Duodenal mucosa (tissue), 2 donors: ENCODE measurements around the gene GLT1D1.

ENCODE experiments used
- H3K27ac ChIP-seq: one replicate; pipeline ENCODE4 v1.7.0; 2013; ENCODE audit warnings: low read depth, low read length
- H3K27me3 ChIP-seq, 2 donors: one replicate each; pipeline ENCODE4 v1.7.0; 2013; ENCODE audit warnings: low read length in 2 of 2, control low read depth in 1 of 2; ENCODE audit not compliant: insufficient read depth in 2 of 2, control insufficient read depth in 1 of 2
- H3K36me3 ChIP-seq, 2 donors: one replicate each; pipeline ENCODE4 v1.7.0; 2013; ENCODE audit warnings: low read length in 2 of 2, control low read depth in 1 of 2; ENCODE audit not compliant: insufficient read depth in 2 of 2, control insufficient read depth in 1 of 2
- H3K4me1 ChIP-seq, 2 donors: one replicate each; pipeline ENCODE4 v1.7.0; 2013; ENCODE audit warnings: low read length in 2 of 2, control low read depth in 1 of 2; ENCODE audit not compliant: insufficient read depth in 2 of 2, control insufficient read depth in 1 of 2
- H3K4me3 ChIP-seq, 2 donors: one replicate each; pipeline ENCODE4 v1.7.0; 2013; ENCODE audit warnings: low read length in 2 of 2, low read depth in 1 of 2
- H3K9ac ChIP-seq, 2 donors: one replicate each; pipeline ENCODE4 v1.7.0; 2013; ENCODE audit warnings: low read length in 2 of 2, low read depth in 1 of 2
- H3K9me3 ChIP-seq, 2 donors: one replicate each; pipeline ENCODE4 v1.7.0; 2013; ENCODE audit warnings: low read length in 2 of 2, control low read depth in 1 of 2; ENCODE audit not compliant: control insufficient read depth in 1 of 2

GLT1D1 gene

DNA sequence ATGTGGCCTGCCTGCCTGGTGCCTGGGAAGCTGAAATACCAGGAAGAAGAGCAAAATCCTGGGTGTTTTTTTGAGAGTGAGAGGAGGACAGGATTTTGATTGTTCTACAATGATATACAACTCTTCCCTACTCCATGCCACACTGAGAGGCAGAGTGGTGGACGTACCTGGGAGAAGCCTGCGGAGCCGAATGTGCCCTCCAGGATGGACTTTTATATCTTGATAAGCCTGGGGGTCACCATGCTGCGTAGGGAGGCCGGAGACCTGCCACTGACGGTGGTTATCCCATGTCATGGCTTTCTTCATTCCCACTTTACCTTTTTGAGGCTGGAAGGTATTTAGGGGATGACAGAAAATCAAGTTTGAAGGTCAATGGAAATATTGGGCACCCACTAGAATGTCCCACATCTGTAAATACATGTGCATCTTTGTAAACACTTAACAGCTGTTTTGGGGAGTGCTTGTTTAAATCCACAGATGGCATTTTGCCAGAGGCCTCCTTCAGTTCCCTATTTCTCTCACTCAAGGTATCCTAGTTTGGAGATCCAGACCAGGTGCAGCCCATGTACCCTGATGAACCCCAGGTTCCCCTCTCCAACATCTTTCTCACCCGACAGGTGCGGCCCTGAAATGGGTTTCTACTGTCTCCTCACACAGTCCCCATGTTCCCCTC lies 1.1 kb upstream of the GLT1D1 start:
- Histone ChIP-seq H3K36me3 (no peaks in the 10 kb centered on the region), H3K9me3 (no peaks in the 10 kb centered on the region), H3K4me3 (no peak overlapping the region), H3K27ac (no peak overlapping the region), H3K9ac (no peak overlapping the region), H3K4me1 (no peaks in the 10 kb centered on the region), H3K27me3 (peaks cover 11 to 24% of the 10 kb centered on the region in 2 donors)

DNA sequence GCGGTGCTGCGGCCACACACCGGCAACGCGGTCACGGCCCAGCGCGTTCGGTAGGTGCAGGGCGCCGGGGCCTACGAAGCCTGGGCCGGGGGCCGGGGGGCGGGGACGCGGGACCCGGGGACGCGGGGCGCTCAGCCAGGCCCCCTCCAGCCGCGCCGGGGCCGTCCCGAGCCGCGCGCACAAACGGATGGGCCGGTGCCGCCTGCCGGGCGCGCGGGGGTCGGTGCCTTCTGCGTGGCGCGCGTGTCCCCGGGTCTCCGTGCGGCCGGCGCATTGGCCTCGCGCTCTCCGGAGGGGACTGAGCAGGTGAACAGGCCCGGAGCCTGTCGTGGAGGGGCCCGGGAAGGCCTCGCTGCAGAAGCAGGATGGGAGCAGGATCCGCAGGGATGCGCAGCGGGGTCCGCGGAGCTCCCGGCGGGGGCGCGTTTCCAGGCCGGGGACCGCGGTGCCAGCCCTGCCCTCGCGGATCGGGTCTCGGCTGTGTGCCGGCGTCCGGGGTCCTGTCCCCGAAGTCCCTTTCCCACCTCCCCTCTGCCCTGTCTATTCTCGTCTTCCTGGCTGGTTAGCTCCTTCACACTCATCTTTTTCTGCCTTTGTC lies 421 bp downstream of the GLT1D1 start:
- H3K27ac ChIP-seq, result no peak overlapping the region
- H3K9me3 ChIP-seq, result no peaks in the 10 kb centered on the region
- no peak overlapping the region for H3K9ac ChIP-seq
- no peaks in the 10 kb centered on the region for H3K36me3 ChIP-seq
- peak overlapping the region in 1 of 2 donors; percentile 22 for H3K4me3 ChIP-seq
- H3K27me3 ChIP-seq, result peaks cover 11 to 24% of the 10 kb centered on the region in 2 donors
- H3K4me1 ChIP-seq, result no peaks in the 10 kb centered on the region

DNA sequence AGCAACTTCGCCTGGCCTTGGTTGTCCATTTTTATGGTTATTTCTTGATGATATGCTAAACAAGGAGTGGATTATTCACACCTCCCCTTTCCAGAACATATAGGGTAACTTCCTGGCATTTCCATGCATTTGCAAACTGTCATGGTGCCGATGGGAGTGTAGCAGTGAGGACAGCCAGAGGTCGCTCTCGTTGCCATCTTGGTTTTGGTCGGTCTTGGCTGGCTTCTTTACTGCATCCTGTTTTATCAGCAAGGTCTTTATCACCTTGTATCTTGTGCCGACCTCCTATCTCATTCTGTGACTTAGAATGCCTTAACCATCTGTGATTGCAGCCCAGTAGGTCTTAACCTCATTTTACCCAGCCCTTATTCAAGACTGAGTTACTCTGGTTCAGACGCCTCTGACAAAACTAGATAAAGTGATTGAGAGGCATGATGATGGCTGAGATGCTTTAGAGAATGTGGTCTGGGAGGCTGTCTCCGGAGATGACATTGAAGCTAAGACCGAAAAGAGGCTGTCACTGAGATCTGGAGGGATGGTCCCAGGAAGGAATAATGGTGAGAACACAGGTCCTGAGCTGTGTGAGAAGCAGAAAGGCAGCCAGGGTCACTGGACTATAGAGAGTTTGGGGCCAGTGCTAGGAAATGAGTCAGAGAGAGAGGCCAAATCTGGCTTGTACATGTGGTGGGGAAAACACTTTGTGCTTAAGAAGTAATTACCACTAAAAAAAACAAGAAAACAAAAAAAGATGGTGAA lies 2.9 kb downstream of the GLT1D1 start:
- H3K9me3 ChIP-seq, result no peaks in the 10 kb centered on the region
- H3K4me1 ChIP-seq, result no peaks in the 10 kb centered on the region
- H3K36me3 ChIP-seq, result no peaks in the 10 kb centered on the region
- H3K27ac ChIP-seq, result no peak overlapping the region
- no peak overlapping the region for H3K4me3 ChIP-seq
- H3K9ac ChIP-seq, result no peak overlapping the region
- H3K27me3 ChIP-seq, result peaks cover 11 to 24% of the 10 kb centered on the region in 2 donors

DNA sequence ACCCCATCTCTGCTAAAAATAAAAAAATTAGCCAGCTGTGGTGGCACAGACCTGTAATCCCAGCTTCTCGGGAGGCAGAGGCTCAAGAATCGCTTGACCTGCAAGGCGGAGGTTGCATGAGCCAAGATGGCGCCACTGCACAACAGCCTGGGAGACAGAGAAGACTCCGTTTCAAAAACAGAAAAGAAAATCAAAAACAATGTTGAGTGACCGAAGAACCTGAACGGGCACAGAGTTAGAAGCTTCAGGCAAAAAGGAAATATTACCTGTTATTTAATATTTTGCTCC lies 3.5 kb downstream of the GLT1D1 start:
- no peaks in the 10 kb centered on the region for H3K4me1 ChIP-seq
- H3K27ac ChIP-seq, result no peak overlapping the region
- no peak overlapping the region for H3K9ac ChIP-seq
- H3K9me3 ChIP-seq, result no peaks in the 10 kb centered on the region
- H3K27me3 ChIP-seq, result peaks cover 11 to 24% of the 10 kb centered on the region in 2 donors
- H3K4me3 ChIP-seq, result no peak overlapping the region
- H3K36me3 ChIP-seq, result no peaks in the 10 kb centered on the region

DNA sequence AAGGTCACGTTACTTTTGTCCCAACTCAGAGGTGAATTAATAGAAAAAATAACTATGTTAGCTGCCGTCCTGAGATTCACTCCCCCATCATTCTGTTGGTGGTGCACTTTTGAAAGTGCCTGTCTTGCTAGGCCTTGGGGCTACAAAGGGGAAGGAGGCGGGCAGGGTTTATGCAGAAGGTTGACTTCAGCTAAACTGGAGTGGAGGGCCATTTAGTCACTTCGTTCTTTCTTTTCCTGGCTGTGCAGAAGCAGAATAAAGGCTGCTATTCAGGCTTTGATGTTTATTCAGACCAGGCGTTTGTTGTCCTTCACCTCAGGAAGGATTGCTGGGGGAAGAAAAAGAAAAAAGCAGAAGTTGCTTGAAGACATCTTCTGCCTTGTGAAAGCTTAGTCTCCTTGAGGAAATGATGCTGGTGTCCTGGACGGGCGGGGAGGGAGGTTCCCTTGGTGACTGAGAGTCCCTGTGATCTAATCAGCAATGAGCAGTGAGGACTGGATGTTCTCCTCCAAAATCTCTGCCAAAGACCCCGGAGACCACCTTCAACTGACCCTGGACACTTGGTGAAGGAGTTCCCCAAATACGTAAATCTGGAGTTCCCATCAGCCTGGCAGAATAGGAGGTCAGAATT lies 4.0 kb downstream of the GLT1D1 start:
- Histone ChIP-seq H3K9ac (no peak overlapping the region), H3K27me3 (peaks cover 11 to 20% of the 10 kb centered on the region in 2 donors), H3K36me3 (no peaks in the 10 kb centered on the region), H3K4me1 (no peaks in the 10 kb centered on the region), H3K4me3 (no peak overlapping the region), H3K9me3 (no peaks in the 10 kb centered on the region), H3K27ac (no peak overlapping the region)

DNA sequence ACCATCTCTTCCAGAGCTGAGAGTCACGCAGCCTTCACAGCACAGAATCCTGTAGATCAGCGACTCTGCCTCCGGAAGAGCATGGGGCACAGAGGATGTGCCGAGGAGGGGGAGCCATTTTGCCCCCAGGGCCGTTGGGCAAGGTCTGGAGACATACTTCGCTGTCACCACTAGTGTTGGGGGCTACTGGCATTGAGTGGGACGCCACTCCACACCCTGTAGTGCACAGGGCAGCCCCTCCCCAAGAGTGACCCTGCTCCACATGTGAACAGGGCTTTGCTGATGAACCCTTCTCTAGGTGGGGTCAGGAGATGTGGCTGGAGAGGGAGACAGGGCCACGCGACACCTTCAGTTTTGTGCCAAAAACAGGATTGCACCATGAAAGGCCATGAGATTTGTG lies 6.0 kb downstream of the GLT1D1 start:
- Histone ChIP-seq H3K4me3 (no peak overlapping the region), H3K27ac (no peak overlapping the region), H3K36me3 (no peaks in the 10 kb centered on the region), H3K9me3 (no peaks in the 10 kb centered on the region), H3K9ac (no peak overlapping the region), H3K27me3 (peaks cover 0 to 6% of the 10 kb centered on the region in 2 donors), H3K4me1 (no peaks in the 10 kb centered on the region)

DNA sequence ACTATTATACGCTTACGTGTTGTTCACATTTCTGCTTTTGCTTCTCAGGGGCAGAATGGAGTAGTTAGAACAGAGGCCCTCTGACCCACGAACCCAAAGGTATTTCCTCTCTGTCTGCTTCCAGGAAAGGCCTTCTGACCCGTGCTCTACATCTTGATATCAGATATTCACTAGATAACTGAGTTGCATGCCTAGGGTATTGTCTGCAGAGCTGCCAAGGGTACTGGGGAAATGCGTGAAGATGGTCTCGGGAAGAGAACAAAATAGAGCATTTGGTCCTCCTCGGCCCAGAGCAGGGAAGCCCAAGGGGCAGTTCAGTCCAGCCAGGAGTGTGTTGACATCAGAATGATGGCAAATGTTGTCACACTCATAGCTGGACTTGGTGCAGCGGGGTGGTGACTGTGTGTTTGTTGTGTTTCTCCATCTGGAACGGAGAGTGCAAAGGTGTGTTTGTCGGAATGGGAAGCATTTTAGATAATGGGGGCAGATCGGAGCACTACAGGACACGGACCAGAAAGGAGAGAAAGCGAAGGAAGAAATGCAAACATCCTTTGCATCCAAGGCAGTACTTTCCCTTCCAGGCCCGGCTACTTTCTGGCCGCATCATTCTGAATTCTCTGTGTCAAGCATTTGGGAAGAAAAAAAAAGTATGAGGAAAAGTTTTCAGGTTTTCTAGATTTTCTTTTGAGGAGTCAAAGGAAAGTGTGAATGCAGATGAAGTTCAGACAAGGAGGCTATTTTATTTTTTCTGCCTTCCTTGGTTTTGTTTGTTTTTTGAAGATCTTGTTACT lies 8.1 kb downstream of the GLT1D1 start:
- Histone ChIP-seq H3K9ac (no peak overlapping the region), H3K36me3 (no peaks in the 10 kb centered on the region), H3K27me3 (no peaks in the 10 kb centered on the region), H3K9me3 (no peaks in the 10 kb centered on the region), H3K4me1 (no peaks in the 10 kb centered on the region), H3K4me3 (no peak overlapping the region), H3K27ac (no peak overlapping the region)

DNA sequence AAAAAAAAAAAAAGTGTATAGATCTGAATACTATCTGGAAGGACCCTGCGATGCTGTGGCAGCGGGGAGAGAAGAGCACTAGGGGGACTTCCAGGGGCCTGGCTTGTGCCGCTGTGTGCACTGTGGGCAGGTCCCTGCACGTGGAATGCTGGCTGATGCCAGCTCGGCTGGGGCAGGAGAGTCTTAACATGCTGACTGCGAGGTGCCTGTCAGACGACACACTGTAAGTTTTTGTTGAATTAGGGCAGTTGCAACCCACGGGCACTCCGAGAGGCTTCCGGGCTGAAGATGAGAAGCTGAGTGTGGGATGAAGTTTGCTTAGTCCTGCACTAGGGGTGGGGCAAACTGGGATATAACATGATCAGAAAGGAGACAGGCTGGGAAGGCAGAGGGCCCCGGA lies 10.7 kb downstream of the GLT1D1 start:
- Histone ChIP-seq H3K27ac (no peak overlapping the region), H3K9ac (no peak overlapping the region), H3K4me3 (no peak overlapping the region), H3K9me3 (no peaks in the 10 kb centered on the region), H3K36me3 (no peaks in the 10 kb centered on the region), H3K4me1 (no peaks in the 10 kb centered on the region), H3K27me3 (no peaks in the 10 kb centered on the region)

DNA sequence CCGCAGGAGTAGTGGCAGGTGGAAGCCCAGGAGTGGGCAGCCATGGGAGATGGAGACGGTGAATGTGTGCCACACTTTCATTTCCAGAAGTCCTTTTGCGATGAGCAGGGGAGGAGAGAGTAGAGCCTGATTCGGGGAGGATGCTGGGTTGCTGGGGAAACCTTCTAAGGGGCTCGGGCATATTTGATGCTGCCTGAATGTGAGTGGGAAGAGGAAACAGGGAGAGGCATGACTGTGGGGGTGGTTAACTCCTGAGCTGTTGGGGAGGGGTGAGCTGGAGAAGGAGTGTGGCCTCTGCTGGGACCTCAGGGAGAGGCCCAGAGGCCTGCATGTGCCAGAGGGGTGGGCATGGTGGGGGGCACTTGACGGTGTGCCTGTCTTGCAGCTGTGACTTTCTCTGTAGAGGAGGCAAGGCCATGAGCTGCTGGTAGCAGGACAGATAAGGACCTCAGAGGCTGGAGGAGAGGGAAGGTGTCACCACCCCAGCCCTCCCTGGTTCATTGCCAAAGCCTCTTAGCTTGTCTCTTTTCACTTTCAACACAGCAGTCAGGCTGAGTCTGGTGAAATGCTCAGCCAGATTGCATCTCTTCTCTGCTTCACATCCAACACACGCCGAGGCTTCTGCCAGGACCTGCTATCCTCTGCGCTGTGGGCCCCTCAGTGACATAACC lies 11.4 kb downstream of the GLT1D1 start:
- Histone ChIP-seq H3K9me3 (no peaks in the 10 kb centered on the region), H3K4me1 (no peaks in the 10 kb centered on the region), H3K36me3 (no peaks in the 10 kb centered on the region), H3K27me3 (no peaks in the 10 kb centered on the region), H3K27ac (no peak overlapping the region), H3K9ac (no peak overlapping the region), H3K4me3 (no peak overlapping the region)
